ENCODE measurements around the gene GPR27.

GPR27 gene

GRCh38 chr3:71723452-71724170 lies 30.0 kb upstream of the GPR27 start:
- DNase-seq (ENCODE audit: extremely low spot score) = no peak
- TF ChIP-seq FOXM1 (IDR thresholded peaks at IDR 0.05; ENCODE audit: borderline replicate concordance) = no peak
- no peak for TF ChIP-seq ZNF384 (IDR thresholded peaks at IDR 0.05)
- no peak for TF ChIP-seq LEF1 (IDR thresholded peaks at IDR 0.05; ENCODE audit: borderline replicate concordance)
- TF ChIP-seq PKNOX1 (IDR thresholded peaks at IDR 0.05) = no peak
- no peak for TF ChIP-seq FOXK2 (IDR thresholded peaks at IDR 0.05)
- no peak for TF ChIP-seq SP1 (IDR thresholded peaks at IDR 0.05)
- TF ChIP-seq CTBP1 (IDR thresholded peaks at IDR 0.05; ENCODE audit: borderline replicate concordance) = no peak
- TF ChIP-seq L3MBTL2 (conservative IDR thresholded peaks at IDR 0.05) = no peak
- no peak for TF ChIP-seq TARDBP (IDR thresholded peaks at IDR 0.05)
- no peak for TF ChIP-seq HDGF (IDR thresholded peaks at IDR 0.05; ENCODE audit: borderline replicate concordance)
- TF ChIP-seq ELF4 (IDR thresholded peaks at IDR 0.05) = no peak
- TF ChIP-seq FOXA1 (IDR thresholded peaks at IDR 0.05) = no peak
- TF ChIP-seq NFRKB (IDR thresholded peaks at IDR 0.05) = no peak
- TF ChIP-seq ARNT (IDR thresholded peaks at IDR 0.05) = no peak
- CTCF ChIA-PET = no interaction called here
- POLR2A ChIA-PET = interaction anchor here (0.6 kb wide), 1 partner anchor 25 kb away, joined by 3 read pairs; no protein-coding TSS in a partner anchor

GRCh38 chr3:71724171-71724453 lies 29.5 kb upstream of the GPR27 start:
- ChIA-PET CTCF (interaction anchor here (0.6 kb wide), 1 partner anchor 1851 kb away, joined by 4 read pairs; no protein-coding TSS in a partner anchor), POLR2A (interaction anchor here (0.6 kb wide), 1 partner anchor 29 kb away, joined by 3 read pairs; no protein-coding TSS in a partner anchor)
- no peak for TF ChIP-seq LEF1 (IDR thresholded peaks at IDR 0.05; ENCODE audit: borderline replicate concordance)
- no peak for TF ChIP-seq FOXK2 (IDR thresholded peaks at IDR 0.05)
- TF ChIP-seq SUZ12 (IDR thresholded peaks at IDR 0.05) = no peak
- no peak for TF ChIP-seq FOXM1 (IDR thresholded peaks at IDR 0.05; ENCODE audit: borderline replicate concordance)
- no peak for TF ChIP-seq HDGF (IDR thresholded peaks at IDR 0.05; ENCODE audit: borderline replicate concordance)
- no peak for TF ChIP-seq ELF4 (IDR thresholded peaks at IDR 0.05)
- TF ChIP-seq TARDBP (IDR thresholded peaks at IDR 0.05) = no peak
- TF ChIP-seq L3MBTL2 (conservative IDR thresholded peaks at IDR 0.05) = no peak
- no peak for TF ChIP-seq ZNF384 (IDR thresholded peaks at IDR 0.05)
- no peak for TF ChIP-seq ARNT (IDR thresholded peaks at IDR 0.05)
- no peak for TF ChIP-seq CTBP1 (IDR thresholded peaks at IDR 0.05; ENCODE audit: borderline replicate concordance)
- no peak for TF ChIP-seq SP1 (IDR thresholded peaks at IDR 0.05)
- TF ChIP-seq FOXA1 (IDR thresholded peaks at IDR 0.05) = no peak
- TF ChIP-seq PKNOX1 (IDR thresholded peaks at IDR 0.05) = no peak
- no peak for TF ChIP-seq BHLHE40 (IDR thresholded peaks at IDR 0.05; ENCODE audit: borderline replicate concordance)
- no peak for TF ChIP-seq NFRKB (IDR thresholded peaks at IDR 0.05)
- DNase-seq (ENCODE audit: extremely low spot score) = no peak

DNA sequence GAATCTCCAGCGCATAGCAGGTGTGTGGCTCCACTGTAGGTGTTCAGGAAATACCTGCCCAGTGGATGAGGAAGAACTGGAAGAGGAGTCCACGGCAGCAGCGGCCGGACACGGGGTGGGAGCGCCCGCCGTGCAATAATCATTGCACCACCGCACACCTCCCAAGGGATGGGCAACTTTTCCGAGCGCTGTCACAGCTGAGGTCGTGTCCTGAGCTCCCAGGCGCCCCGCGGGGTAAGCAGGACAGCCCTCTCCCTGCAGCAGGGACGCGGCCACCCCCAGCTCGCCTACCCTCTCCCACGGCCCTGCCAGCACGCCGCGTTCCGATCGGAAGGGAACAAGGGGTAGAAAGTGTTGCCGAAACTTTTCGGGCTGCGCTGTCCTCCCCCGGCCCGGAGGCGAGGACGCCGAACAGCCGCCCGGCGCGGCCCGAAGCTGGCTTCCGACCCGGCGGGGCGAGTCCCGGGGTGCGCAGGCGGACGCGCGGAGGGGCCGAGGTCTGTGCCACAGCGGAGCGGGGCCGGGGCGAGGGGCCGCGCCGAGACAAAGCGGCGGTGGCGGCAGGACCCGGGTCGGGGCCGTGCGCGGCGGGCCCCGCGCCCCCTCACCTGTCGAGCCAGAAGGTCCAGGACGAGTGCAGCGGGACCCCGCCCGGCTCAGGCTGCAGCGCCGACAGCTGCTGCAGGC lies 28.9 kb upstream of the GPR27 start:
- CTCF ChIA-PET = interaction anchor here (0.6 kb wide), 1 partner anchor 1850 kb away, joined by 4 read pairs; no protein-coding TSS in a partner anchor
- POLR2A ChIA-PET = interaction anchor here (0.6 kb wide), 1 partner anchor 28 kb away, joined by 3 read pairs; no protein-coding TSS in a partner anchor
- 0 out of 2 replicates have a peak, but pooled peaks have one; percentile 11 for TF ChIP-seq ARNT (IDR thresholded peaks at IDR 0.05)
- no peak for TF ChIP-seq ELF4 (IDR thresholded peaks at IDR 0.05)
- TF ChIP-seq FOXM1 (IDR thresholded peaks at IDR 0.05; ENCODE audit: borderline replicate concordance) = 0 out of 2 replicates have a peak, but pooled peaks have one; percentile 40
- peak; percentile 42 for DNase-seq (ENCODE audit: extremely low spot score)

DNA sequence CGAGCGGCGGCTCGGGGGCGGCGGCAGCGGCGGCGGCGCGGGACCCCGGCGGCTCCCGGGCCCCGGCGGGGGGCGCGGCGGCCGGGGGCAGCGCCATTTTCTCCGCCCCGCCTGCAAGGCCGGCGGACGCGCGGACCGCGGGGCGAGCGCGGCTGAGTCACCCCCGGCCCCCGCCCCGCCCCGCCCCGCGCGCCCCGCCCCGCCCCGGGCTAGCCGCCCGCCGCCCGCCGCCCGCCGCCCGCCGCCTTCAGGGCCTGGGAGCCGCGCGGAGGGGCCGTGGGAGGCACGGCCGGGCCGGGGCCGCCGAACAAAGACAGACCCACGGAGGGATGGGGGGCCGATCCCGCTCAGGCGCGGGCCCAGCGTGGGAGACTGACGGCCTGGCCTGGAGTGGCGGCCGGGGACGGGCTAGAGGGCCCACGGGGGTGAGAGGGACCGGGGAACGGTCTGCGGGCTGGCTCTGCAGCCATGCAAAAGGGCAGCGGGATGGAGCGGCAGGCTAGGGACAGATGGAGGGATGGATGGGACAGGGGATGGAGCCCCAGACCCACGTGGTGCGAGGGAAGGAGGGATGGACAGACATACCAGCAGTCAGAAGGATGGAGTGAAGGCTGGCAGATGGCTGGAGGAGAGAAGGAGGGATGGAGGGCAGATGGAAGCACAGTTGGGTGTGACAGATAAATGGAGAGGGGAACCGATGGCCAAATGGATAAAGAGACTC lies 28.2 kb upstream of the GPR27 start, which contains the start of gene EIF4E3:
TSS of gene EIF4E3 (minus strand) at position 132 of the 721 bp plus-strand sequence. CDS start at position 97, 35 bp downstream.
- ChIA-PET POLR2A (no interaction called here), CTCF (no interaction called here)
- TF ChIP-seq L3MBTL2 (conservative IDR thresholded peaks at IDR 0.05) (no peak; the same call in 1 of the 2 replicates), PKNOX1 (IDR thresholded peaks at IDR 0.05) (0 out of 2 replicates have a peak, but pooled peaks have one; percentile 7), ELF4 (IDR thresholded peaks at IDR 0.05) (no peak)
- peak; percentile 72 for DNase-seq (ENCODE audit: extremely low spot score)

DNA sequence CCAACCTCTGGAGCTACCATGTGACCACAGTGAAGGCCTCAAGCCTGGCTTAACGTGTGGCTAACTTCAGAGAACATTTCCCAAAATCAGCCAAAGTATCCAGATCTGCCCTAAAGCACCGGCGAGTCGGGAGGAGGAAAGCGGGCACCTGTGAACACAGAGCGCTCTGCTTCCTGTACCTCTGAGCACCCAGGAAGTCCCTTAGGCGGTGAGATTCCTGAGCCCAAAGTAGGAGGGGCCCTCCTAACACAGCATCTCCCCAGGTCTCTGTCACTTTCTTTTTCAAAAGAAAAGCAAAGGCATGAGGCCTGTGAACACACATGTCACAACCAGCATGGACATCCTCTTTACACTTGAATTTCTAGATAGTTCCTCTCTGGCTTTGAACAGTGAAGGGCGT lies 27.5 kb upstream of the GPR27 start:
- DNase-seq (ENCODE audit: extremely low spot score) = no peak
- TF ChIP-seq NFRKB (IDR thresholded peaks at IDR 0.05) (no peak), HDGF (IDR thresholded peaks at IDR 0.05; ENCODE audit: borderline replicate concordance) (no peak), ARNT (IDR thresholded peaks at IDR 0.05) (no peak), FOXK2 (IDR thresholded peaks at IDR 0.05) (no peak), FOXM1 (IDR thresholded peaks at IDR 0.05; ENCODE audit: borderline replicate concordance) (no peak), PKNOX1 (IDR thresholded peaks at IDR 0.05) (no peak), BHLHE40 (IDR thresholded peaks at IDR 0.05; ENCODE audit: borderline replicate concordance) (no peak), ELF4 (IDR thresholded peaks at IDR 0.05) (no peak), L3MBTL2 (conservative IDR thresholded peaks at IDR 0.05) (no peak), FOXA1 (IDR thresholded peaks at IDR 0.05) (no peak), LEF1 (IDR thresholded peaks at IDR 0.05; ENCODE audit: borderline replicate concordance) (no peak), CTBP1 (IDR thresholded peaks at IDR 0.05; ENCODE audit: borderline replicate concordance) (no peak), ZNF384 (IDR thresholded peaks at IDR 0.05) (no peak), TARDBP (IDR thresholded peaks at IDR 0.05) (no peak), SP1 (IDR thresholded peaks at IDR 0.05) (no peak), SUZ12 (IDR thresholded peaks at IDR 0.05) (no peak)
- ChIA-PET POLR2A (no interaction called here), CTCF (no interaction called here)

Data from HEK293T (cell line).